ENCODE data around the gene STPG1. TPM values are rescaled to one million over a fixed set of nuclear protein-coding genes. Genes with fewer than 3 reads are reported as not detected.

The STPG1 gene
- total RNA-seq, 1 donor from 2014 or later = 2.4 TPM

DNA sequence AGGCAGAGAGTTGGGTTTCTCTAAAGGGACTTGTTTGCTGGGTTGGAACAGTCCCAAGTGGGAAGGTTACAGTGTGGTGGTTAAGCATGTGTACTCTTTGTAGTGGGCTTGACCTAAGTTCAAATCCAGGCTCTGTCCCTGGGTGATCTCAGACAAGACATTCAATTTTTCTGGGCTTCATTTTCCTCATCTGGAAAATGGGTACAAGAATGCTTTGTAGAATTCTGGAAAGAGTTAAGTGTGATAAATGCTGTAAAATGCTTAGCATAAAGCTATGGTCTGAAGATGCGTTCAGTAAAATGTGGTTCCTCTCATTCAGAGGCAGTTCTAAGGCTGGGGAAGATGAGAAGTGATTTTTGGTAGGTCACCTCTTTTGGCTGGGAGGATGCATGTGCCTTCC is 93.6 kb downstream of the STPG1 start:
- Mint-ChIP-seq H3K4me3 (ENCODE audit: unreplicated experiment) (no peak overlapping the region), H3K9me3 (ENCODE audit: unreplicated experiment) (no peaks in the 10 kb centered on the region), H3K27me3 (ENCODE audit: unreplicated experiment) (peaks cover 4% of the 10 kb centered on the region), H3K4me1 (ENCODE audit: low read depth, unreplicated experiment) (peaks cover 12% of the 10 kb centered on the region), H3K27ac (ENCODE audit: unreplicated experiment) (no peak overlapping the region), H3K36me3 (ENCODE audit: unreplicated experiment) (no peaks in the 10 kb centered on the region)
- DNase-seq = no peak
- TF ChIP-seq CTCF (IDR thresholded peaks at IDR 0.05; ENCODE audit: partially characterized antibody, unreplicated experiment) = no peak

GRCh38 chr1:24319312-24319863 is 94.2 kb downstream of the STPG1 start, which contains the start of gene GRHL3:
GRHL3 (plus strand) TSS chr1:24319357; CDS start chr1:24319552, 195 bp downstream.
- H3K9me3 Mint-ChIP-seq (ENCODE audit: unreplicated experiment) = no peaks in the 10 kb centered on the region
- peaks cover 12% of the 10 kb centered on the region for H3K4me1 Mint-ChIP-seq (ENCODE audit: low read depth, unreplicated experiment)
- peak within 1 kb of the TSS; percentile 10 for H3K4me3 Mint-ChIP-seq (ENCODE audit: unreplicated experiment)
- no peak for TF ChIP-seq CTCF (IDR thresholded peaks at IDR 0.05; ENCODE audit: partially characterized antibody, unreplicated experiment)
- H3K36me3 Mint-ChIP-seq (ENCODE audit: unreplicated experiment) = no peaks in the 10 kb centered on the region
- DNase-seq = no peak
- H3K27me3 Mint-ChIP-seq (ENCODE audit: unreplicated experiment) = peaks cover 4% of the 10 kb centered on the region
- no peak within 1 kb of the TSS for H3K27ac Mint-ChIP-seq (ENCODE audit: unreplicated experiment)

- DNase-seq = no peak
- no peak for TF ChIP-seq CTCF (IDR thresholded peaks at IDR 0.05; ENCODE audit: partially characterized antibody, unreplicated experiment)
- Mint-ChIP-seq H3K27me3 (ENCODE audit: unreplicated experiment) (peaks cover 4% of the 10 kb centered on the region), H3K4me1 (ENCODE audit: low read depth, unreplicated experiment) (peaks cover 12% of the 10 kb centered on the region), H3K36me3 (ENCODE audit: unreplicated experiment) (no peaks in the 10 kb centered on the region), H3K9me3 (ENCODE audit: unreplicated experiment) (no peaks in the 10 kb centered on the region), H3K27ac (ENCODE audit: unreplicated experiment) (no peak overlapping the region), H3K4me3 (ENCODE audit: unreplicated experiment) (no peak overlapping the region)
These were observed 94.8 kb downstream of the STPG1 start for GRCh38 chr1:24318615-24319311.

GRCh38 chr1:24317956-24318614 is 95.5 kb downstream of the STPG1 start:
- H3K36me3 Mint-ChIP-seq (ENCODE audit: unreplicated experiment) = no peaks in the 10 kb centered on the region
- no peak for DNase-seq
- H3K27me3 Mint-ChIP-seq (ENCODE audit: unreplicated experiment) = peaks cover 4% of the 10 kb centered on the region
- no peak overlapping the region for H3K4me3 Mint-ChIP-seq (ENCODE audit: unreplicated experiment)
- no peak overlapping the region for H3K27ac Mint-ChIP-seq (ENCODE audit: unreplicated experiment)
- no peaks in the 10 kb centered on the region for H3K9me3 Mint-ChIP-seq (ENCODE audit: unreplicated experiment)
- TF ChIP-seq CTCF (IDR thresholded peaks at IDR 0.05; ENCODE audit: partially characterized antibody, unreplicated experiment) = no peak
- H3K4me1 Mint-ChIP-seq (ENCODE audit: low read depth, unreplicated experiment) = peaks cover 12% of the 10 kb centered on the region

DNA sequence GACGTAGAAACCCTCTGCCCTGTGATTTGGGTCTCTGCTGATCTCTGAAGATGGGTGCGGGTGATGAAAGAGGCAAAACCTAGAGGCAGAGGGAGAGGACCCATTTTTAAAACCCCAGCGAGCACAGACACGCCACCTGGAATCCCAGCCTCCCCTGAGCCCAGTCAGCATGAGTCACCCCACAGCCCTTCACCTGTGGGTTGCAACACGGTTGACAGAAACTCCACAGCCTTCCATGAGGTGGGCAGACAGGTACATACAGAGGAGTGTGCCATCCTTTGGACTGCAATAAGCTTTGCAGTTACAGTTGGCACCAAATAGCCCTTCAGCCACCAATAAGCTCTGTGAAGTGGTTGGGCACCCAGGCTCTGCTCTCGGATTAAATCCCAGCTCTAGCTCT is 96.5 kb downstream of the STPG1 start:
- H3K9me3 Mint-ChIP-seq (ENCODE audit: unreplicated experiment) = no peaks in the 10 kb centered on the region
- H3K36me3 Mint-ChIP-seq (ENCODE audit: unreplicated experiment) = no peaks in the 10 kb centered on the region
- no peak overlapping the region for H3K27ac Mint-ChIP-seq (ENCODE audit: unreplicated experiment)
- TF ChIP-seq CTCF (IDR thresholded peaks at IDR 0.05; ENCODE audit: partially characterized antibody, unreplicated experiment) = no peak
- peaks cover 12% of the 10 kb centered on the region for H3K4me1 Mint-ChIP-seq (ENCODE audit: low read depth, unreplicated experiment)
- peaks cover 4% of the 10 kb centered on the region for H3K27me3 Mint-ChIP-seq (ENCODE audit: unreplicated experiment)
- DNase-seq = no peak
- H3K4me3 Mint-ChIP-seq (ENCODE audit: unreplicated experiment) = no peak overlapping the region

Measured in glutamatergic neuron (in vitro differentiated cells).